HG03025 (cell line): ENCODE results near the gene ADAMTSL1.

Experiments
- ATAC-seq: cut with Tn5 transposase; IDR thresholded peaks from one replicate; pipeline ENCODE4 v1.9.1; 2021; ENCODE audit warnings: mild to moderate bottlenecking, moderate library complexity; ENCODE audit not compliant: unreplicated experiment, low FRiP score

Gene ADAMTSL1

DNA sequence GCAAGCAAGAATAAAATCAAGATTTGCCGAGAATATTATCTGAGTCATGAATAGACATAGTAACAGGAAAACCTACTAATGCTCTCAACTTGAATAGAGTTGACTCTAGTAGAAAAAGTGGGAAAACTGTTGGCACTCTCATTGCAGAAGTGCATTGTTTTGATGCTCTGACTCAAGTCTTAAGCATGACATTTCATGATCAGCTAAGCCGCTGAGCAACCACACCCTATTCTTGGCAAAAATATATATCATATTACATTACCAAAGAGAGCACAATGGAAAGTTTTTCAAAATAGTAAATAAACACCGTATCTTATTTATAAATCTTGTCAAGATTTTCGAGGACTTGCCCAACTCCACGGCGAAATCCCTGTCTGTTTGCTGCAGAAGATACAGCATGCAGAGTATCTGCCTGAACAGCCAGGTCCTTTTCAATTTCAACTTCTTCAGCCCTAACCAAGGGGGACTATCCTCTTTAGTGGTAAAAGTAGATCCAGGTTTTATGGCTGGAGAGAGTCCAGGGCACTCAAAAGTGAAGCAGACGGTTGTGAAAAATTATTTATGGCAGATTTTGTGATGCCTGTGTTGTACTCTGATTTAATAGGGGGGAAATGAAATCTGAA lies 13.9 kb upstream of the ADAMTSL1 start:
- ATAC-seq: no peak

DNA sequence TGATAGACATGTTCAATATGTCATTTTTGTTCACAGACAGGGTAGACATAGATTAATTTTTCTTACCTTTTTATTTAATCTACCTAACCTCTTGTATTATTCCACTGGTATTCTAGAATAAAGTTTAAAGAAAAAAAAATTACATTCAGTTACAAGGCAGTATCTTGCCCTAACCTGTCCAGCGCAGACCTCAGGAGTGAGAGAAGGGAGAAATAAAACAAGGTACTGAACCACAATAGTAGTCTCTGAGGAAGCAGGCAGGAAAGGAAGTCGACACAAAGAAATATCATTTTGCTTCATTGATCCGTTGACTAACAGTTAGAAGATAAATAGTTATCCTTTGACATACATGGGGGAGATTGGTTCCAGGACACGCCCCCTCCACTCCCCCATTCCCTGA lies 12.5 kb upstream of the ADAMTSL1 start:
- ATAC-seq: no peak

DNA sequence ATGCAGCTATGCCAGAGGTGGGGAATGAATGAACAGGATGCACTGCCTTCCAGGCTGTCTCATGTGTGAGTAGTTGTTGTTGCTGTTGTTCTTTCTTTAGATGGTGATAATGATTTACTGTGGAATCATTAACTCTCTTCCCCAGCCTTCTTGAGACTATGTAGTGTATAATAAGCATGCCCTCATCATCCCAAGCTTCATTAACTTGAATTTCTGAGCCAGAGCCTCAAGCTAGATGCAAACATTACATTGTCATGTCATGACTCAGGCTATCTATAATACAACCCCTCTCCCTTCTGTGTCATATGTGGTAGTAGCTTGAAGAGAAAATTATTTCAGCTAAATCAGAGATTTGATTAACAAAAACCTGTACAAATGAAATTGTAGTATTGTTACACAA lies 10.0 kb upstream of the ADAMTSL1 start:
- ATAC-seq: no peak

DNA sequence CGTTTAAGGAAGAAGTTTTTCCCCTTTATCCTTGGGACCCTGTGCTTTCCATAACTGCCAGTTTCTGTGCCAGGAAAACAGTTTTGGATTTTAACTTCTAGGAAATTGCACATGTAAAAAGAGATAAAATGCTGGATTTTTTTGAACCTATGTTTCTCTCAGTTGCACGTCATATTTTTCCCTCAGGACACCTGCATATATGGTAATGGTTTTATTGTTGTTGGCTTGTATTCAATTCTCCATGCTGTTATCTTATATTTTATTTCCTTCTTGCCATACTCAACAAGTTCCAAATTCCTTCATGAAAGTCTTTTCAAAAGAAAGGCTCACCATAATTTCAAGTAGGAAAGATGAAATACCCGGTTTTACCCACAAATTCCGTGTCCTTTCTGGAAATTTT lies 7.9 kb upstream of the ADAMTSL1 start:
- ATAC-seq: no peak

DNA sequence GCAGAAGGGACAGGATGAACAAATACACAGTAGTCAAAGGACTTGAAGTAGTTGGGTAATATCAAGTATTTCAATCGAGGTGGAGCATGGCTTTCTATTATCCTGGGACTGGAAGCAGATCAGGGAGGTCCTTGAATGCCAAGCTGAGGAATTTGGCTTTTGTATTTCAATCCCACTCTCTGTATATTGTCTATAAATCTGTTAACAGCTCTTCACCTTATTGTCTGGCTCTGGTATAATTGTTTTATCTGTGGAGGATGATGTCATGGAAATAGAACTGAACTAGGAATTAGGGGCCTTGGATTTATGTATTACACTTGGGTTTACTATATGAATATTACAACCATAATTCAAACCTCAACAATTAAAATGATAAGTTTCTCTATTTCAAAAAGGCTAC lies 6.3 kb upstream of the ADAMTSL1 start:
- no peak for ATAC-seq

GRCh38 chr9:18472435-18472834 lies 1.5 kb upstream of the ADAMTSL1 start:
- ATAC-seq: no peak

DNA sequence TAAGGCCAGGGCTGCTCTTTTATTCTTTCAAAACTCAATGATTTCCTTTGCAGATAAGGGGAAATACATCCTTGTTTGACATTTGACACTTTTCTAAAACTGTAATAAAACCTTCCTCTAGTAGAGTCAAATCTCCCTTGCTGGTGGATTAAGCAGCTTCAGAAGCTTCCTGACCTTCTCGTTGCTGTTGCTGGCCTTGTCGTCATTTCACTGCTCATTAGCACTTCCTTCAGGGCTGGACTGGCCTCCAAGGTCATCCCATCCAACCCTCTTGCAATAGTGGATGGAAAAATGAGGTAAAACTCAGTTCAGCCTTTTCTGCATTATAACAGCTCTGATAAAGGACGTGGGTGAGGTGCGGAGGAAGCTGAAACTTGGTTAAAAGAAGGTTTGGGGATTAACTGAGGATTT lies 1.1 kb upstream of the ADAMTSL1 start:
- no peak for ATAC-seq

DNA sequence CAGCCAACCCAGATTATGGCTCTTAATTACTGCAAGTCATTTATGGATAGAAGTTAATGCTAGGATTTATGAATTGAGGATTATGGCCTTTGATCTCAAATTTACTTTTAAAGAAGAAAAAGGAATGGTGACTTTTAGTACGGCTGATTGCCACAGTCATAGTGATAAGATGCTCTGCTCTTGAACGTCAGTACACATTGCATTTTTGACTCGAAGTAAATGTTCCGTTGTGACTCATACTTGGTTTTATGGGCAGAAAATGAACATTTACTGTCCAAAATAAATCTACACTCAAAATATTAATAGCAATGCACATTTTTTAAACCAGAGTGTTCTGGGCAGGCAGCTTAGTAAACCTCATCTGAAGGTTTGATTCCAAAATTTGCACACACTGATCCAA lies 830 bp downstream of the ADAMTSL1 start:
- no peak for ATAC-seq

DNA sequence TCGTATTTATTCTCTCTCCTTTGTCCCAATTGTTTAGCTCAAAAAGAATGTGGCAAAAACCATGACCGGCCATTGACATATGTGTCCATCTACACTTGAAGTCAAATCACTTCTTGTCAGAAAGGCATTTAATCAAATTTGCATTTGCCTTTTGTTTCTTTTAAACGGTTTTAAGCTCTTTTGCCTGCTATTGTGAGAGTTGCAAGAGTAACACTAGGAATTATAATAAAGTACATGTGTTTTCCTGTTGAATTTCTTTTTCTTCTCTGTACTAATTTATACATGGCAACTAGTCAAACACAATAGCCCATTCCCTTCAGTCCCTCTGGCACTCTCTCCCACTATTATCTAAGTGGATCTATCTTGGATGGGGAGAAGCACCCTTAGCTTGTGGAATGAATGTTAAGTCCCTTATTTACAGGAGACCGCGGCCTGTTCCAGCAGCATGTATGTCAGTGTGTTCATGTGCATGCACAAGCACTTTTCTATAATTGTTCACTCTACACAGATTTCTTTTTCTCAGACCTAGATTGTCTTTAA lies 3.2 kb downstream of the ADAMTSL1 start:
- ATAC-seq: no peak

DNA sequence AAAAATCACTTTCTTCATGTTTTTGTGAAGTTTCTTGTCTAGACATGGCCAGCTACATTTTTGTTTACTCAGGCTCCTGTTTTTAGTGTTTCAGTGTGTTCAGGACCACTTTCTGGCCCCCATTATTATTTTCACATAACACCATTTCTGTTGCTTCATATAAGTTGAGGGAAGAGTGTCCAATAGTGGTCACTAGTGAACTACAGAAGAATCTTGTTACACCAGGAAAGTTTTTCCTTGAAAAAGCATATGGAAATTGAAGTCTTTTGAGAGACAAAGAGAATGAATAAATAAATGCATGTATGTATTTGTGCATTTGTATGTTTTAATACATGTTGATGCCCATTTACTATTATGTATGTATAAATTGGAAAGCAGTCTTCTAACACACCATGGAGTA lies 3.8 kb downstream of the ADAMTSL1 start:
- ATAC-seq: no peak

DNA sequence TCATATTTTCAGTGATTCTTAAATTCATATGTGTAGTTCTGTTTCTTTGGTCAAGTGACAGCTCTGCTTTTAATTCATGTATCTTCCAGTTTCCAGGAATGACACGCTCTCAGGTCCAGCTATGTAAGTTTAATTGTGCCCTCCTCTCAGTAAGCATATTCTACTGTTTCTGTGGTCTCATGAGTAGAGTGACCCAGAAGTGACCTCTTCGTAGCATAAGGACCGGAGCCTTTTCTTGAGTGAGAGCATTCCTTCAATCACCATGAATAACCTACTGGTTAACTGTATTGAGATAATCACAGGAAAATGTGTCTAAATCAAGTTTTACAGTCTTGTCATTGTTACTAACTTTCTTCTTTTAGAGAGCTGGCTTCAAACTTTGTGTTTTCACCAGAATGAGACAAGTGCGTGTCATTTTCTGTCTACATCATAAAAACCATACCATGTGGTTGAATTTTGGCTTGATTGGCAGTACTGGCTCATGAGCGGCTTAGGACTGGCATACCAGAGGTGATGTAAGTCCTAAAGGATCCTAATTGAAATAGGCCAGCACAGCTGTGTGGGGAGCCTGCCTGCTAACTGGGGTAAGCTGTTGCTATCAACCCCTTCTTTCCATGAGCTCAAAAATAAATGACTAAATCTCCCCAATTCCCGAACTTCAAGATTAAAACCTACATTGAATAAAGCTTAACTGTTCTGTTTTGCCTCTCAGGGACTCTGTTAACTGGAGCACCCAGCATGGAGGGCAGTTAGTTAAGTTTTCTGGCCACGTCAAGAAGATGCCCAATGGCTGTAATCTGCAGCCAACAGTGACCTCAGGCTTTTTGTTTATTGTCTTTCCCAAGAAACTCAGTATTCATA lies 4.8 kb downstream of the ADAMTSL1 start:
- no peak for ATAC-seq

- ATAC-seq: no peak
Observed at GRCh38 chr9:18479405-18479804, 5.5 kb downstream of the ADAMTSL1 start.

GRCh38 chr9:18480662-18481093 lies 6.7 kb downstream of the ADAMTSL1 start:
- no peak for ATAC-seq

DNA sequence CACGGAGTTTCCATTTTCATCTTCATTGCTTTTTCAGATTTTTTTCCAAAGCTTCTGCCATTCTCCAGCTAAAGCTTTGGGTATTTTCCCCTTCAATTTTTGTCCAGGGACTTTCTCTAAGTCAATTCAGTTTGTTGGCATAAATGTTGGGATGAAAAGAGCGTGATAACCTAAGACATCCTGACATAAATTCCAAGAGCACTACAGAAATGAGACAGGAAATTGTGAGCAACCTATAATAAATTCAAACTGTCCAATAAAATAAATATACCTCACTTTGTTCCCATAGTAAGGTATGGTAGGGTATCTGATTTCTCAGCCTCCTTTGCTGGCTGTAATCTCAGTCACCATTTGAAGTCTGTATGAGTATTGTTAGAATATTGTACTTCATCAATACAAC lies 8.4 kb downstream of the ADAMTSL1 start:
- ATAC-seq: no peak

DNA sequence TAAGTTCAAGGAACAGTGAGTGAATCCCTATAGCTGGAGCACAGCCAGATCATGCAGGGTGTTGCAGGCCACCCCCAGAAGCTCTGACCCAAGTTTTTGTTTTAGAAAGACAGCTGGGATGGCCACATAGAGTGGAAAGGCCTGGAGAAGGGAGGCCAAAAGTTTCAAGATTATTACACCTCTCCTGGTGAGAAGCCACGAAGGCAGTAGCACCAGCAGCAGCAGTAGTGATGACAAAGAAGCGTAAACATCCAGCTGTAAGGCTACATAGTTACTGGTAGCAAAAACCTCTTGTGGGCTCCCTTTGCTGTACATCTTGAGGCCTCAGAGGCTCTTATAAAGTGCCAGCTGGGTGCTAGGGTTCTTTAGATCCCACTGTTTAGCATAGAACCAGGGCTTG lies 11.8 kb downstream of the ADAMTSL1 start:
- ATAC-seq: no peak

- no peak for ATAC-seq
Observed at GRCh38 chr9:18487611-18488010, 13.7 kb downstream of the ADAMTSL1 start.

DNA sequence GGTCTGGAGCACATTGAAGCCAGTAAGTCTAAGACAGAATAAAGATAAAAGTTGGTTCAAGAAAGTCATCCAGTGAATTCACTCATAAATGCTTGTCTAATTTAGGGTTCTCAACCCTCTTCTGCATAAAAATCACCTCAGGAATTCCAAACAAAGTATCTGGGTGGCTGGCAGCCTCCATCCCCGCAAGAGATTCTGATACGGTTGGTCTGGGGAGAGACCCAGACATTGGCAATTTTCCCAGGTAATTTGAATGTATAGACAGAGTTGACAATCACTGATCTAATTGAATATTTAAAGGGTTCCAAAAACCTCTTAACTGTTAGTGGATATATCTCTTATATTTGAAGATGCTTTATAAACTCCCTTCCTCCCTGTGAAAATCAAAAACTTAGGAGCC lies 14.9 kb downstream of the ADAMTSL1 start:
- no peak for ATAC-seq

DNA sequence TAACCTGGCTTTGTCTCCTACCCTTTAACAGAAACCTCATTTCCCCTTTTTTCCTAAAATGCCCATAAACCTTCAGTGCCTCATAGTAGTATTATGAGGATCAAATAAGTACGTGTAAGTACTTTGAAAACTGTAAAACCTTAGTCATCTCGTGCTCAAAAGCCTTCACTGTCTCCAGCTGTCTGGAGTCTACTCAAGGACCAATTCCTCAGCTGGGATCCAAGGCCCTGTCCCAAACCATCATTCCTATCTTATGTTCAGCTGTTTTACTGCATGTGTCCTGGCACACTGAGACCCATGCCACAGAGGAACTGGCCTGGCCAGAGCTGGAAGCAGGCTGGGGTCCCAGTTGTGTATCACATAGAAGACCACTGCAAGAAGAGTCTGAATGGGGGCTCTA lies 15.9 kb downstream of the ADAMTSL1 start:
- ATAC-seq: no peak

GRCh38 chr9:18490641-18491370 lies 16.9 kb downstream of the ADAMTSL1 start:
- no peak for ATAC-seq

DNA sequence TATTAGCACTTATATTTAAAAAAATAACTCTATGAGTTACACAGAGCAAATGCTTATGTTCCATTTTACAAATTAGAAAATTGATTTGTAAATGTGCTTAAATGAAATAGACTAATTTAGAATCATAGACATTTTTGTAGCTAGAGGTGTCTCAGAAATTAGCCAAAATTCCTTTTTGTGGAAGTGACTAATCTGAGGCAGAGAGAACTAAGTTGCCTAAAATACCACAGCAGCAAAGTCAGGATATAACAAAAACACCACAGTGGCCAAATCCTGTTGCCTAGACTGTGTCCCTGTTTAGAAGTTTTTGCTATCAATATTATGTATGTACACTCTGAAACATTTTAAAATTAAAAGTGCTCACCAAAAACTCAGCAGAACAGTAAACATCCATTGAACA lies 18.7 kb downstream of the ADAMTSL1 start:
- no peak for ATAC-seq

GRCh38 chr9:18493451-18493993 lies 19.6 kb downstream of the ADAMTSL1 start:
- no peak for ATAC-seq
